A673 (cell line): Measurements from ENCODE around the gene NPAS2. TPM values are rescaled to one million over a fixed set of nuclear protein-coding genes. Genes with fewer than 3 reads are reported as not detected.

Experiments
- BruUV-seq: library from RNA; stranded (reverse); fragments of 400-500 nt; replicated peaks from 2 replicates; lab custom pipeline; 2021; lab: Mats Ljungman, UMichigan
- CTCF ChIA-PET: fragments of 300-600 bp; sonication (Branson Sonifier 250); formaldehyde crosslinking; loops from one replicate; lab custom pipeline; 2022; ENCODE audit warnings: antibody characterized with exemption; lab: Charles Lee
- POLR2A ChIA-PET: fragments of 300-600 bp; sonication (Branson Sonifier 250); formaldehyde crosslinking; loops from one replicate; lab custom pipeline; 2022; ENCODE audit warnings: antibody characterized with exemption; ENCODE audit not compliant: low non-redundant PET; lab: Charles Lee
- DNase-seq: peaks from one replicate; pipeline ENCODE4 v3.0.0-alpha.2; 2015; ENCODE audit warnings: low spot score
- H3K27ac ChIP-seq: fragments of 200-600 bp; sonication (generic); 2 replicates; pipeline ENCODE4 v1.5.1; 2016; ENCODE audit warnings: mixed run types, low read depth, mild to moderate bottlenecking, mixed read lengths, antibody characterized with exemption, low read length; ENCODE audit not compliant: poor library complexity, severe bottlenecking
- H3K27me3 ChIP-seq: fragments of 200-600 bp; sonication (generic); replicated peaks from 2 replicates; pipeline ENCODE4 v1.6.1; 2017; ENCODE audit warnings: mixed run types, low read depth, mild to moderate bottlenecking, mixed read lengths, antibody characterized with exemption, low read length; ENCODE audit not compliant: insufficient read depth, poor library complexity
- H3K36me3 ChIP-seq: fragments of 200-600 bp; sonication (generic); 2 replicates; pipeline ENCODE4 v1.6.1; 2016; ENCODE audit warnings: mixed run types, mild to moderate bottlenecking, mixed read lengths, antibody characterized with exemption, low read length; ENCODE audit not compliant: insufficient read depth, poor library complexity, severe bottlenecking
- H3K4me1 ChIP-seq: fragments of 200-600 bp; sonication (generic); 2 replicates; pipeline ENCODE4 v1.6.1; 2017; ENCODE audit warnings: mixed run types, mild to moderate bottlenecking, mixed read lengths, antibody characterized with exemption, low read length; ENCODE audit not compliant: insufficient read depth, poor library complexity, severe bottlenecking
- H3K4me3 ChIP-seq: fragments of 200-600 bp; sonication (generic); 2 replicates; pipeline ENCODE4 v1.5.1; 2016; ENCODE audit warnings: low read depth, mixed run types, mild to moderate bottlenecking, mixed read lengths, low read length; ENCODE audit not compliant: poor library complexity, severe bottlenecking
- H3K9me3 ChIP-seq: fragments of 200-600 bp; sonication (generic); 2 replicates; pipeline ENCODE4 v1.6.1; 2016; ENCODE audit warnings: mixed run types, low read depth, mild to moderate bottlenecking, mixed read lengths, antibody characterized with exemption, low read length; ENCODE audit not compliant: poor library complexity, severe bottlenecking
- CTCF ChIP-seq: fragments of 300-800, 200-600 bp; sonication (generic); conservative IDR thresholded peaks from 2 replicates; pipeline ENCODE4 v1.5.1; 2017; ENCODE audit warnings: low read depth, mild to moderate bottlenecking, antibody characterized with exemption, low read length, moderate library complexity, mixed read lengths
- EZH2 ChIP-seq: fragments of 200-600 bp; sonication (generic); IDR thresholded peaks from 2 replicates; pipeline ENCODE4 v1.6.1; 2017; ENCODE audit warnings: borderline replicate concordance, low read depth, mild to moderate bottlenecking, mixed read lengths, antibody characterized with exemption, low read length; ENCODE audit not compliant: poor library complexity, severe bottlenecking
- intact Hi-C: fragments of 100-400 bp; cut with micrococcal nuclease; formaldehyde crosslinking; loops from one replicate; pipeline ENCODE4 v1.10.0; 2022; ENCODE audit not compliant: unreplicated experiment
- total RNA-seq: library from RNA; stranded (reverse); gene quantifications from 2 replicates; pipeline ENCODE4 v1.2.3, GENCODE V29; 2021

Gene NPAS2
- total RNA-seq, 1 experiment from 2014 or later, result 9.4 TPM

- POLR2A ChIA-PET, result no interaction called here
Measured at GRCh38 chr2:100934504-100935371, 114.8 kb downstream of the NPAS2 start.

GRCh38 chr2:100935372-100935752 is 115.4 kb downstream of the NPAS2 start:
- no TSS peak for BruUV-seq
- DNase-seq, result no peak
- no peaks in the 10 kb centered on the region for H3K36me3 ChIP-seq
- CTCF ChIA-PET, result no interaction called here
- POLR2A ChIA-PET, result no interaction called here
- intact Hi-C loops, result no loop called here
- H3K27me3 ChIP-seq, result no peaks in the 10 kb centered on the region
- H3K4me1 ChIP-seq, result no peaks in the 10 kb centered on the region
- no peak overlapping the region for H3K27ac ChIP-seq
- no peak for TF ChIP-seq CTCF
- no peak for TF ChIP-seq EZH2
- no peak overlapping the region for H3K4me3 ChIP-seq
- no peaks in the 10 kb centered on the region for H3K9me3 ChIP-seq

More at GRCh38 chr2:100934504-100935371, 114.8 kb downstream of the NPAS2 start:
- Histone ChIP-seq H3K4me3 (no peak overlapping the region), H3K27ac (no peak overlapping the region), H3K36me3 (no peaks in the 10 kb centered on the region), H3K27me3 (no peaks in the 10 kb centered on the region), H3K4me1 (no peaks in the 10 kb centered on the region), H3K9me3 (no peaks in the 10 kb centered on the region)
- DNase-seq, result peak; percentile 15
- intact Hi-C loops, result no loop called here
- CTCF ChIA-PET, result no interaction called here
- TF ChIP-seq CTCF (no peak), EZH2 (no peak)
- no TSS peak for BruUV-seq

- ChIA-PET CTCF (no interaction called here), POLR2A (no interaction called here)
- BruUV-seq, result no TSS peak
- H3K4me3 ChIP-seq, result no peak overlapping the region
- H3K9me3 ChIP-seq, result no peaks in the 10 kb centered on the region
- peaks cover 3% of the 10 kb centered on the region for H3K4me1 ChIP-seq
- H3K27me3 ChIP-seq, result no peaks in the 10 kb centered on the region
- DNase-seq, result no peak
- no peak for TF ChIP-seq EZH2
- TF ChIP-seq CTCF, result no peak
- H3K27ac ChIP-seq, result no peak overlapping the region
- intact Hi-C loops, result no loop called here
- no peaks in the 10 kb centered on the region for H3K36me3 ChIP-seq
Measured at GRCh38 chr2:100936070-100936741, 116.3 kb downstream of the NPAS2 start.
